ENCODE data around the gene PAQR5.
"Not testable (repeated sequence)": the region's sequence is repeated elsewhere in the genome, so short reads cannot be mapped to it uniquely, and the experiment has no call there.

Gene PAQR5

GRCh38 chr15:69443032-69443611, 144.4 kb downstream of the PAQR5 start:
- Mint-ChIP-seq H3K4me1 (peaks cover 16% of the 10 kb centered on the region), H3K36me3 (peaks cover 72% of the 10 kb centered on the region), H3K9me3 (no peaks in the 10 kb centered on the region), H3K4me3 (no peak overlapping the region), H3K27ac (peak overlapping the region; percentile 84), H3K27me3 (no peaks in the 10 kb centered on the region)
- no peak for DNase-seq
- CTCF ChIA-PET = interaction anchor here (0.7 kb wide), 1 partner anchor 20 kb away, joined by 3 read pairs; no protein-coding TSS in a partner anchor

GRCh38 chr15:69444686-69445085, 146.0 kb downstream of the PAQR5 start:
- Mint-ChIP-seq H3K9me3 (no peaks in the 10 kb centered on the region), H3K27ac (no peak overlapping the region), H3K4me1 (peaks cover 16% of the 10 kb centered on the region), H3K4me3 (no peak overlapping the region), H3K27me3 (no peaks in the 10 kb centered on the region), H3K36me3 (peaks cover 69% of the 10 kb centered on the region)
- CTCF ChIA-PET = interaction anchor here (0.7 to 1.0 kb wide), 2 partner anchors 18 to 25 kb away, joined by 3 to 5 read pairs; no protein-coding TSS in a partner anchor
- DNase-seq = no peak

- CTCF ChIA-PET = no interaction called here
- H3K36me3 Mint-ChIP-seq = peaks cover 51% of the 10 kb centered on the region
- no peak overlapping the region for H3K27ac Mint-ChIP-seq
- H3K27me3 Mint-ChIP-seq = no peaks in the 10 kb centered on the region
- H3K4me1 Mint-ChIP-seq = peaks cover 21% of the 10 kb centered on the region
- DNase-seq = no peak
- no peaks in the 10 kb centered on the region for H3K9me3 Mint-ChIP-seq
- H3K4me3 Mint-ChIP-seq = no peak overlapping the region
Measured at GRCh38 chr15:69446953-69447352, 148.2 kb downstream of the PAQR5 start.

GRCh38 chr15:69450221-69450620, 151.5 kb downstream of the PAQR5 start:
- Mint-ChIP-seq H3K4me1 (peaks cover 27% of the 10 kb centered on the region), H3K36me3 (peaks cover 52% of the 10 kb centered on the region)
- DNase-seq, H3K4me3 Mint-ChIP-seq, CTCF ChIA-PET, H3K27me3 Mint-ChIP-seq, H3K9me3 Mint-ChIP-seq, H3K27ac Mint-ChIP-seq: not testable (repeated sequence)

DNA sequence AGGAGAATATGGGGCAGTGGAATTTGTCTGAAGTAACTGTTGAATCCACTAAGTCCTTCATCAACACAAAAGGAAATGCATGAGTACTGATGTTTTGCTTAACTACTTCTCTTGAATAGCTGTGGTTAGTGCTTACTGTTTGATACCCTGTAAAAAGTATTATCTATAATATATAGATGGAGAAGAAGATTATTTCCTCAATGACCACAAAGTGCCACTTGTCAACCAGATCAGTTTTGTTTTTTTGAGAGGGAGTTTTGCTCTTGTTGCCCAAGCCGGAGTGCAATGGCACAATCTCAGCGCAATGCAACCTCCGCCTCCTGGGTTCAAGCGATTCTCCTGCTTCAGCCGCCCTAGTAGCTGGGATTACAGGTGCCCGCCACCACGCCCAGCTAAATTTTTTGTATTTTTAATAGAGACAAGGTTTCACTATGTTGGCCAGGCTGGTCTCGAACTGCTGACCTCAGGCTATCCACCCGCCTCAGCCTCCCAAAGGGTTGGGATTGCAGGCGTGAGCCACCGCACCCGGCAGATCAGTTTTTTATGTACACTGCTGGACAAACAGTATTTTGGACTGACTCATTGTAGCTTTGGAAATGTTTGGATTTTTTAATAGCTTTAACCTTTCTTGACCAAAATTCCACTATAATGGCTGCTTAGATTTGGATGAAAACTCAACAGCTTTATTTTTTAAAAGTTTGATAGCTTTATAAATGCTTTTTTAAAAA, 152.4 kb downstream of the PAQR5 start:
- Mint-ChIP-seq H3K4me1 (peaks cover 33% of the 10 kb centered on the region), H3K27ac (peak overlapping the region; percentile 100), H3K36me3 (peaks cover 51% of the 10 kb centered on the region), H3K9me3 (no peaks in the 10 kb centered on the region), H3K27me3 (no peaks in the 10 kb centered on the region), H3K4me3 (peak overlapping the region; percentile 96)
- no peak for DNase-seq
- CTCF ChIA-PET = interaction anchor here (0.7 to 3.8 kb wide), 2 partner anchors 11 to 17 kb away, joined by 3 to 26 read pairs; no protein-coding TSS in a partner anchor

DNA sequence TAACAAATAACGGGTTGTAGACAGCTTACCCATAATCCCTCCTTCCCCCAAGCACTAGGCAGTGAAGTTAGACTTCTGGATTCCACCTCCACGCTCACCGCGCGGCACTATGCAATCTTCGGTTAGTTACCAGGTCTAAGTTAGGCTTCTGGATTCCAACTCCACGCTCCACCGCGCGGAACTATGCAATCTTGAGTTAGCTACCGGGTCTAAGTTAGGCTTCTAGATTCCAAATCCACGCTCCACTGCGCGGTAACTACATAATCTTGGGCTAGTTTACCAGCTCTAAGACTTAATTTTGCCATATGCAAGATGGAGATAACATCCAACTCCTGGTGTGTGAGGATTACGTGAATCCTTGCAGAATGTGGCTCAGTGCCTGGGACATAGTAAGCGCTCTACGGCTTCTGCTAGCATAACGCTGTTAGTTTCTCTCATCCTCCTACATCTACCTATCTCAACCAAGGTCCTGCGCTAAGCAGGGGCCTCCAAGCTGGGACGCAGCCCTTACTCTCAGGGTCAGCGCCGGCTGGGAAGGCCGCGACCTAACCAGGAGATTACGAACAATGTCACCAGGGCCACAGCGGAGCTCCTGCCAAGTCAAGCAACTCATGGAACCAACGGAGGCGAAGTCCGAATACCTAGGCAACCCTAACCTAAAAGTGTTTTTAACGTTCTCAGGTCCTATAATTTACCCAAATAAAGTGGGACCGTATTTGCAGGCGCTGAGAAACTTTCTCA, 153.4 kb downstream of the PAQR5 start:
- CTCF ChIA-PET = interaction anchor here (0.7 to 3.8 kb wide), 2 partner anchors 10 to 16 kb away, joined by 3 to 26 read pairs; no protein-coding TSS in a partner anchor
- peak overlapping the region; percentile 96 for H3K4me3 Mint-ChIP-seq
- H3K36me3 Mint-ChIP-seq = peaks cover 50% of the 10 kb centered on the region
- H3K27ac Mint-ChIP-seq = peak overlapping the region; percentile 100
- DNase-seq = peak; percentile 44
- H3K27me3 Mint-ChIP-seq = no peaks in the 10 kb centered on the region
- peaks cover 36% of the 10 kb centered on the region for H3K4me1 Mint-ChIP-seq
- no peaks in the 10 kb centered on the region for H3K9me3 Mint-ChIP-seq

GRCh38 chr15:69452692-69453521, 154.2 kb downstream of the PAQR5 start, which contains the start of gene RPLP1:
TSS of gene RPLP1 (plus strand) at chr15:69452818. CDS start at chr15:69452949, 131 bp downstream.
- peak within 1 kb of the TSS; percentile 96 for H3K4me3 Mint-ChIP-seq
- no peaks in the 10 kb centered on the region for H3K27me3 Mint-ChIP-seq
- no peaks in the 10 kb centered on the region for H3K9me3 Mint-ChIP-seq
- H3K27ac Mint-ChIP-seq = peak within 1 kb of the TSS; percentile 100
- peaks cover 36% of the 10 kb centered on the region for H3K4me1 Mint-ChIP-seq
- DNase-seq = peak; percentile 96
- peaks cover 49% of the 10 kb centered on the region for H3K36me3 Mint-ChIP-seq
- CTCF ChIA-PET = interaction anchor here (1.0 to 3.8 kb wide), 3 partner anchors 10 to 21 kb away, joined by 3 to 26 read pairs (median 7); no protein-coding TSS in a partner anchor

DNA sequence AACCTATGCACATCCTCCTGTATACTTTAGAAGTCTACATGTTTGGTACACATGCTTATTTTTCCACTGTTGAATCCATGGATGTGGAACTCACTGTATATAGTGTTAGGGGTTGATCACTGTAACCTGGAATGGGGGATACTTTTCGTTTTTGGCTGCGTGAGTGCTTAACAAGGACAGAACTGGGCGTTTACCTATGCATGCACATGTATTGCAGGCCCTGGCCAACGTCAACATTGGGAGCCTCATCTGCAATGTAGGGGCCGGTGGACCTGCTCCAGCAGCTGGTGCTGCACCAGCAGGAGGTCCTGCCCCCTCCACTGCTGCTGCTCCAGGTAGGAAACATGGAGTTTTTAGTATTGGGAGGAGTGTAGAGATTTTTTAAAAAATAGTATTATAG, 156.2 kb downstream of the PAQR5 start:
- Mint-ChIP-seq H3K9me3 (no peaks in the 10 kb centered on the region), H3K4me3 (peak overlapping the region; percentile 96), H3K27me3 (no peaks in the 10 kb centered on the region), H3K4me1 (peaks cover 36% of the 10 kb centered on the region), H3K36me3 (peaks cover 38% of the 10 kb centered on the region), H3K27ac (peak overlapping the region; percentile 50)
- CTCF ChIA-PET = interaction anchor here (2.5 to 3.8 kb wide), 2 partner anchors 8 to 10 kb away, joined by 7 to 26 read pairs; no protein-coding TSS in a partner anchor
- DNase-seq = no peak

DNA sequence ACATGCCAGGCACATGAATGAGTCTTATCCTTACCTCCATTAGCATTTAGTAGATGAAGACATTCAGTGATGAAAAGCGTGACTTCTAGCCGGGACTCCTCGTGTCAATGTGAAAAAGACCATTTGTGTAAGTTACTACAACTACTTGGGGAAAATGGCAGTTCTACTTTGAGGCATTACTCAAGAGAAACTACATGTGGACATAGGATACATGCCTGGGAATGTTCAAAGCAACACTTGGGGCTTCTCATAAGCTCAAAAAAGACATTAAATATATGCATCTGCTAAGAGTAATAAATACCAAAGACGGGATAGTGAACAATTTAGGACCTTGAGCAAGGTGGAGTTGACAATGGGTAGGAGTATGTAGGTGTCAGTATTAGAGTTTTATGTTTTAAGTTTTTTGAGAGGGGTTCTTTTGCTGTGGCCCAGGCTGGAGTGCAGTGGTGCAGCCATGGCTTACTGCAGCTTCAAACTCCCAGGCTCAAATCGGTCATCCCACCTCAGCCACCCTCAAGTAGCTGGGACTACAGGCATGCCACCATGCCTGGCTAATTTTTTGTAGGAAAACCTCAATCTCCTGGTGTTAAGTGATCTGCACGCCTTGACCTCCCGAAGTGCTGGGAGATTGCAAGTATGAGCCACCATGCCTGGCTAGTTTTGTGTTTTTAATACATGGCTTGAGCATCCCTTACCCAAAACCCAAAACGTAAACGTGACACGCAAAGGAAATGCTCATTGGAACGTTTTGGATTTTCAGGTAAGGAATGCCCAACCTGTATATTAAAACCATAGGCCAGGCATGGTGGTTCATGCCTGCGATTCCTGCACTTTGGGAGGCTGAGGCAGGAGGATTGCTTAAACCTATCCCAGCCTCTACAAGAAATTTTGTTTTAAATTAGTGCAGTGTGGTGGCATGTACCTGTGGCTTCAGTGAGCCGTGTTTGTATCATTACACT, 157.8 kb downstream of the PAQR5 start:
- peaks cover 38% of the 10 kb centered on the region for H3K36me3 Mint-ChIP-seq
- no peak for DNase-seq
- H3K9me3 Mint-ChIP-seq = no peaks in the 10 kb centered on the region
- no peak overlapping the region for H3K4me3 Mint-ChIP-seq
- peaks cover 37% of the 10 kb centered on the region for H3K4me1 Mint-ChIP-seq
- CTCF ChIA-PET = interaction anchor here (0.6 to 1.1 kb wide), 2 partner anchors 9 to 397 kb away, joined by 3 read pairs; no protein-coding TSS in a partner anchor
- H3K27ac Mint-ChIP-seq = no peak overlapping the region
- no peaks in the 10 kb centered on the region for H3K27me3 Mint-ChIP-seq
